ENCODE data around the gene PNPLA6.

GRCh38 chr19:7607212-7607873, 71.8 kb downstream of the PNPLA6 start:
- no peak for TF ChIP-seq HDGF (IDR thresholded peaks at IDR 0.05)
- TF ChIP-seq EP300 (IDR thresholded peaks at IDR 0.05; ENCODE audit: borderline replicate concordance in 1 of 2, control insufficient read depth in 1 of 2, low read depth in 2 of 2, low read length in 2 of 2), result no peak
- no peak for TF ChIP-seq EGR1 (IDR thresholded peaks at IDR 0.05; ENCODE audit: borderline replicate concordance in 1 of 2, low read depth in 2 of 2, low read length in 2 of 2)
- no peak for TF ChIP-seq ZBTB40 (IDR thresholded peaks at IDR 0.05; ENCODE audit: borderline replicate concordance)
- TF ChIP-seq CEBPB (IDR thresholded peaks at IDR 0.05; ENCODE audit: borderline replicate concordance in 1 of 2, low read depth in 2 of 2, low read length in 2 of 2), result no peak
- no peak for TF ChIP-seq NR2C2 (IDR thresholded peaks at IDR 0.05; ENCODE audit: borderline replicate concordance, control insufficient read depth, insufficient read length, low read depth)
- TF ChIP-seq, protein P1, sequence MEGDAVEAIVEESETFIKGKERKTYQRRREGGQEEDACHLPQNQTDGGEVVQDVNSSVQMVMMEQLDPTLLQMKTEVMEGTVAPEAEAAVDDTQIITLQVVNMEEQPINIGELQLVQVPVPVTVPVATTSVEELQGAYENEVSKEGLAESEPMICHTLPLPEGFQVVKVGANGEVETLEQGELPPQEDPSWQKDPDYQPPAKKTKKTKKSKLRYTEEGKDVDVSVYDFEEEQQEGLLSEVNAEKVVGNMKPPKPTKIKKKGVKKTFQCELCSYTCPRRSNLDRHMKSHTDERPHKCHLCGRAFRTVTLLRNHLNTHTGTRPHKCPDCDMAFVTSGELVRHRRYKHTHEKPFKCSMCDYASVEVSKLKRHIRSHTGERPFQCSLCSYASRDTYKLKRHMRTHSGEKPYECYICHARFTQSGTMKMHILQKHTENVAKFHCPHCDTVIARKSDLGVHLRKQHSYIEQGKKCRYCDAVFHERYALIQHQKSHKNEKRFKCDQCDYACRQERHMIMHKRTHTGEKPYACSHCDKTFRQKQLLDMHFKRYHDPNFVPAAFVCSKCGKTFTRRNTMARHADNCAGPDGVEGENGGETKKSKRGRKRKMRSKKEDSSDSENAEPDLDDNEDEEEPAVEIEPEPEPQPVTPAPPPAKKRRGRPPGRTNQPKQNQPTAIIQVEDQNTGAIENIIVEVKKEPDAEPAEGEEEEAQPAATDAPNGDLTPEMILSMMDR (IDR thresholded peaks at IDR 0.05 in 2 of 3, conservative IDR thresholded peaks at IDR 0.05 in 1 of 3; ENCODE audit: control insufficient read depth in 2 of 3, extremely low read depth in 1 of 3, insufficient read depth in 1 of 3, low read depth in 3 of 3, low read length in 3 of 3), result no peak
- no peak for TF ChIP-seq POLR2AphosphoS5 (IDR thresholded peaks at IDR 0.05; ENCODE audit: low read length)
- TF ChIP-seq RAD21 (IDR thresholded peaks at IDR 0.05; ENCODE audit: insufficient read depth, low read depth, low read length), result no peak
- no peak for TF ChIP-seq JUND (IDR thresholded peaks at IDR 0.05; ENCODE audit: low read depth, low read length)
- TF ChIP-seq, protein P2, sequence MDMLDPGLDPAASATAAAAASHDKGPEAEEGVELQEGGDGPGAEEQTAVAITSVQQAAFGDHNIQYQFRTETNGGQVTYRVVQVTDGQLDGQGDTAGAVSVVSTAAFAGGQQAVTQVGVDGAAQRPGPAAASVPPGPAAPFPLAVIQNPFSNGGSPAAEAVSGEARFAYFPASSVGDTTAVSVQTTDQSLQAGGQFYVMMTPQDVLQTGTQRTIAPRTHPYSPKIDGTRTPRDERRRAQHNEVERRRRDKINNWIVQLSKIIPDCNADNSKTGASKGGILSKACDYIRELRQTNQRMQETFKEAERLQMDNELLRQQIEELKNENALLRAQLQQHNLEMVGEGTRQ (IDR thresholded peaks at IDR 0.05; ENCODE audit: borderline replicate concordance, low read depth, low read length), result no peak
- TF ChIP-seq RB1 (IDR thresholded peaks at IDR 0.05; ENCODE audit: borderline replicate concordance), result no peak
- TF ChIP-seq, protein P3, sequence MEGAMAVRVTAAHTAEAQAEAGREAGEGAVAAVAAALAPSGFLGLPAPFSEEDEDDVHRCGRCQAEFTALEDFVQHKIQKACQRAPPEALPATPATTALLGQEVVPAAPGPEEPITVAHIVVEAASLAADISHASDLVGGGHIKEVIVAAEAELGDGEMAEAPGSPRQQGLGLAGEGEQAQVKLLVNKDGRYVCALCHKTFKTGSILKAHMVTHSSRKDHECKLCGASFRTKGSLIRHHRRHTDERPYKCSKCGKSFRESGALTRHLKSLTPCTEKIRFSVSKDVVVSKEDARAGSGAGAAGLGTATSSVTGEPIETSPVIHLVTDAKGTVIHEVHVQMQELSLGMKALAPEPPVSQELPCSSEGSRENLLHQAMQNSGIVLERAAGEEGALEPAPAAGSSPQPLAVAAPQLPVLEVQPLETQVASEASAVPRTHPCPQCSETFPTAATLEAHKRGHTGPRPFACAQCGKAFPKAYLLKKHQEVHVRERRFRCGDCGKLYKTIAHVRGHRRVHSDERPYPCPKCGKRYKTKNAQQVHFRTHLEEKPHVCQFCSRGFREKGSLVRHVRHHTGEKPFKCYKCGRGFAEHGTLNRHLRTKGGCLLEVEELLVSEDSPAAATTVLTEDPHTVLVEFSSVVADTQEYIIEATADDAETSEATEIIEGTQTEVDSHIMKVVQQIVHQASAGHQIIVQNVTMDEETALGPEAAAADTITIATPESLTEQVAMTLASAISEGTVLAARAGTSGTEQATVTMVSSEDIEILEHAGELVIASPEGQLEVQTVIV (IDR thresholded peaks at IDR 0.05; ENCODE audit: borderline replicate concordance, partially characterized antibody), result no peak
- TF ChIP-seq MXI1 (IDR thresholded peaks at IDR 0.05; ENCODE audit: low read depth, low read length), result no peak

Measured in GM12878 (cell line).